ENCODE measurements around the gene TMUB1.

Gene TMUB1

DNA sequence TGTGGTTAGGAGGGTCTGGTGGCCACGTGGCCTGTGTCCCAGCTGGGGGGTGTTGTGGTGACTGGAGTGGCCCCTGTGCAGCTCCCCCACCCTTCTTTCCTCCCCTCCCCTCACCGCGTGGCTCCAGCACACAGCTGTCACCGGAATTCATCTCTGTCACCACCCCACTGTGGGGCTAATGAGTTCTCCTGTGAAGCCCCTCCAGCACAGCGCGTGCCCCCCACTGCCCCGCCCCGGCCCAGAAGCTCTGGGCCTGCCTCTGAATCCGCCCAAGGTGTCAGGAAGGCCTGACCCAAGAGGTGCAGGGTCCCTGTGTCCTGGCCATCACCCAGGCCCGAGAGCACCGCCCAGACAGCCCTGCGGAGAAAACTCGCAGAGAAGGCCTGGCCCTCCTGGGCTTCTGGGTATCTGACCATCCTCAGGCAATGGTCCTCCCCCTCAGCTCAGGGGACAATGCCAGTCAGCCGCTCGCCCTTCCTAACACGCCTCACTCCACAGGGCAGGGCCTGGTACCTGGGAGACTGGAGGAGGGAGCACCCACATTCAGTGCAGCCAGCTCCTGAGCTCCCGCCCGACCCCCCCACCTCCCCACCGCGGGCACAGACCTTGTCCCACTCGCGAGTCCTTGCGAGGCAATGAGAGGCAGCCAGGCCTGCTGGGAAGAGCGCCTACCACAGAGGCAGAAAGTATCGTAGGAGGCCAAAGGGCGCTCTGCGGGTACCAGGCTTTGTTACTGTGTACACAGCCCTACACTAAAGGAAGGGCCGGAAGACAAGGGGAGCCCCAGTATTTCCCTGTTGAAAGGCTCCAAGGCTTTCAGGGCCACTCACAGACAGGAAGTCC lies 46.0 kb upstream of the TMUB1 start:
- H3K4me3 ChIP-seq (ENCODE audit: low read depth, low read length), result no peak overlapping the region
- no peak for DNase-seq (ENCODE audit: low read depth)
- TF ChIP-seq, protein P1, sequence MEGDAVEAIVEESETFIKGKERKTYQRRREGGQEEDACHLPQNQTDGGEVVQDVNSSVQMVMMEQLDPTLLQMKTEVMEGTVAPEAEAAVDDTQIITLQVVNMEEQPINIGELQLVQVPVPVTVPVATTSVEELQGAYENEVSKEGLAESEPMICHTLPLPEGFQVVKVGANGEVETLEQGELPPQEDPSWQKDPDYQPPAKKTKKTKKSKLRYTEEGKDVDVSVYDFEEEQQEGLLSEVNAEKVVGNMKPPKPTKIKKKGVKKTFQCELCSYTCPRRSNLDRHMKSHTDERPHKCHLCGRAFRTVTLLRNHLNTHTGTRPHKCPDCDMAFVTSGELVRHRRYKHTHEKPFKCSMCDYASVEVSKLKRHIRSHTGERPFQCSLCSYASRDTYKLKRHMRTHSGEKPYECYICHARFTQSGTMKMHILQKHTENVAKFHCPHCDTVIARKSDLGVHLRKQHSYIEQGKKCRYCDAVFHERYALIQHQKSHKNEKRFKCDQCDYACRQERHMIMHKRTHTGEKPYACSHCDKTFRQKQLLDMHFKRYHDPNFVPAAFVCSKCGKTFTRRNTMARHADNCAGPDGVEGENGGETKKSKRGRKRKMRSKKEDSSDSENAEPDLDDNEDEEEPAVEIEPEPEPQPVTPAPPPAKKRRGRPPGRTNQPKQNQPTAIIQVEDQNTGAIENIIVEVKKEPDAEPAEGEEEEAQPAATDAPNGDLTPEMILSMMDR (IDR thresholded peaks at IDR 0.05; ENCODE audit: control insufficient read depth, extremely low read depth, insufficient read depth), result no peak

DNA sequence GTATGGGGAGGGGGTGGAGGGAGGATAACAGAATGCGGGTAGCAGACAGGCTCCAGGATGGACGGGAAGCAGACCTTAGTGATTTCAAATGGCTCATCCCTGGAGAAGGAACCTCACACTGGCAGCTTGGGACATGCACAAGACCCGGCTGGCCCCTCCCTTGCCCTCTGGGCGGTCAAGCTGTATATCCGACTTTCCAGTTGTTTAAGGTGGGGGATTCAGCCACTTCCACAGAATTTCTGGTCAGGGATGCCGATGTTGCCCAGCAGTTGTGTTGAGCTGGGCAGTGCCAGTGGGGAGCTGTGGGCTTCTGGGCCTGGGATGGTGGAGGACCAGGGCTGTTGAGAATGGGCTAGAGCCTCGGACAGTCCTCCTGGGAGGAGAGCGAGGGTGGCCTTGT lies 45.4 kb upstream of the TMUB1 start:
- DNase-seq (ENCODE audit: low read depth), result no peak
- H3K4me3 ChIP-seq (ENCODE audit: low read depth, low read length), result no peak overlapping the region
- TF ChIP-seq, protein P1 (IDR thresholded peaks at IDR 0.05; ENCODE audit: control insufficient read depth, extremely low read depth, insufficient read depth), result no peak

DNA sequence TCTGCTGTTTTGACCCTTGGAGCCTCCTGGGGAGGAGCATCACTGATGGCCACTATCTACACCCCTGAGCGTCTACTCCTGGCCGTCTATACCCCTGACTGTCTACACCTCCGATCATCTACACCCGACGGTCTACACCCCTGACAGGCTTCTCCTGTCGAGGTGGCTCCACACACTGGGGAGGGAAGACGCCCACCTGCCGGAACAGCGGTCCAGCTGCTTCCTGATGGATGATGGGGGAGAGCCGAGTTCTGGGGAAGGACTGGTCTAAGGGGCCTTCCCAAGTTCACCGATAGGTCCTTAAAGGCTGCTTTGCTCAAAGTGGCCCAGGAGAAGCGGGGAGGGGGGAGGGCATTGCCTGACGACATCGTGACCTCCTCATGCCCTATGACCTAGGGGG lies 44.9 kb upstream of the TMUB1 start:
- H3K4me3 ChIP-seq (ENCODE audit: low read depth, low read length), result no peak overlapping the region
- TF ChIP-seq, protein P1 (IDR thresholded peaks at IDR 0.05; ENCODE audit: control insufficient read depth, extremely low read depth, insufficient read depth), result no peak
- no peak for DNase-seq (ENCODE audit: low read depth)

DNA sequence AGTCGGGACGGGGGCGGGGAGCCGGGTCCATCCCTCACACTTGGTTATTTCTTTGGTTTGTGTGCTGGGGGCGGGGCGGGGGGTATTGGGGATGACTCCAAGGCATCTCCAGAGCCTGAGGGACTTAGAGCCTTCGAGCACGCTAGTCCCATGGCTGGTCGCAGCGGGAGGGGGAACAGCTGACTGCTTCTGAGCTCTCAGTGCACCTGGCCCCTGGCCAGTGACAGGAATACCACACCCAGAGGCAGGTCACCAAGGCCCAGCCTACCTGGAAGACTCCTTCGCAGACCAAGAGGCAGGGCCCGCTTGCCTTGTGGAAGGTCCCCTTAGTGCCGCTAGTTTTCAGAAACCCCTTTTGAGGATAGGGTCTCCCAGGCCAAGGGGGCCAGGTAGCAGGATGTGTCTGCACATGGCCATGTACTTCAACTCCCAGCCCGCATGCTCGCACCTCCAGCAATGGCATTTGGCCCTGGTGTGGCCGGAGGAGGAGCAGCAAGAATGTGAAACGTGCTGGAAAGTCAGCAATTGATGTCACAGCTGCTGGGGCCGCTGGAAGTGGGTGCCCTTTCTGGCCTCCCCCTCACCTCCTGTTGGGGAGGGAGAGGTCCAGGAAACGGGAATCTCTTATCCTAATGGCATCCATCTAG lies 43.3 kb upstream of the TMUB1 start:
- DNase-seq (ENCODE audit: low read depth), result peak; percentile 57
- no peak overlapping the region for H3K4me3 ChIP-seq (ENCODE audit: low read depth, low read length)
- TF ChIP-seq, protein P1 (IDR thresholded peaks at IDR 0.05; ENCODE audit: control insufficient read depth, extremely low read depth, insufficient read depth), result no peak

DNA sequence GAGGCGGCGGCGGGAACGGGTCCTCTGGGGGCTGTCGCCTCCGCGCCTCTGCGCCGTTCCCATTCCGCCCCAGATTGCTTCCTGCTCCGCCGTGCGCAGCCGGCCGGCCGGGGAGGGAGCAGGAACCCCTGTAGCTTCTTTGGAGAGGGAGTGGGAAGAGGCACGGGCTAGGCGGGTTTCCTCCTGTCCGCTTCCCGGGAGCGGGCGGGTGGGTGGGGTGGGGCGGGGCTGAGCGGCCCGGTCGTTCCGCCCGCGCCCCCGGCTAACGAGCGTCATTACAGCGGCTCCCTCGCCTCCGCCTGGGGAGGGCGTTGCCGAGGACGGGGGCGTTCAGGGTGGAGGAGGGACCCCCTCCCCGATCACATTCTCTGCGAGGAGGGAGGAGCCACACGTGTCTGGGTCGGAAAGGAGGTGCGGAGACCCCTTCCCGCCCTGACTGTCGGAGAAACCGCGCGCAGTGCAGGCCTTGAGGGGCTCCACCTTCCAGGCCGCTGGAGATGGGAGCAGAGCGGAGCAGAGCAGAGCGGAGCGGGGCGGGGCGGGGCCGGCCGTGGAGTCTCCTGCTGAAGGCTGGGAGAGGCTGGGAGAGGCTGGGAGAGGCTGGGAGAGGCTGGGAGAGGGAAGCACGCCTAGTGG lies 42.7 kb upstream of the TMUB1 start:
- peak overlapping the region; percentile 49 for H3K4me3 ChIP-seq (ENCODE audit: low read depth, low read length)
- no peak for DNase-seq (ENCODE audit: low read depth)
- TF ChIP-seq, protein P1 (IDR thresholded peaks at IDR 0.05; ENCODE audit: control insufficient read depth, extremely low read depth, insufficient read depth), result no peak

DNA sequence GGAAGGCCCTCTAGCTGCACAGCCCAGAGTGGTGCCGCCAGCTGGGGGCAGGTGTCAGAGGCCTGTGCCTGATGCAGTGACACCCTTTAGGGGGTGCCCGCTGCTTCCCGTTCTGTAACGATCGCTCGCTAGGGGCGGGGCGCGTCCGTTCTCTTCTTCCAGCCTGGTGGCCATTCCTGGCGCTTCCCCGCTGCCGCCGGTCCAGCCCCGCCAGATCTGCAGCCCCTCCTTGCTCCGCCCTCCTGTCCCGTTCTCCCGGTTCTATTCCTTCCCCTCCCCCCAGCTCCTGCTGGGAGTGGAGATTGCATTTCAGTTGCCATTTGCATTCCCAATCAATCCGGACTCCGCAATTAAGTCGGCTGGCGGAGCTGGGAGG lies 42.2 kb upstream of the TMUB1 start:
- H3K4me3 ChIP-seq (ENCODE audit: low read depth, low read length), result peak overlapping the region; percentile 49
- DNase-seq (ENCODE audit: low read depth), result no peak

More for the DNA sequence above, 42.2 kb upstream of the TMUB1 start:
- TF ChIP-seq, protein P1 (IDR thresholded peaks at IDR 0.05; ENCODE audit: control insufficient read depth, extremely low read depth, insufficient read depth), result no peak
